ENCODE results near the gene SOS1. TPM values are rescaled to one million over a fixed set of nuclear protein-coding genes. Genes with fewer than 3 reads are reported as not detected.

SOS1 gene
- total and polyA plus RNA-seq, 2 of the 13 experiments (the other 11 are each of a cell fraction or from before 2014, with no cell fraction given): 20.8 to 60.4 TPM

GRCh38 chr2:38935568-38936172, 185.2 kb downstream of the SOS1 start (continued):
- TF ChIP-seq MLX (CRISPR knock-in tag; IDR thresholded peaks at IDR 0.05) (no peak), ARID3A (IDR thresholded peaks at IDR 0.05; ENCODE audit: low read depth, low read length) (no peak), AKAP8 (CRISPR knock-in tag; IDR thresholded peaks at IDR 0.05) (no peak), EEA1 (CRISPR knock-in tag; IDR thresholded peaks at IDR 0.05; ENCODE audit: borderline replicate concordance) (no peak), TCF7L2 (IDR thresholded peaks at IDR 0.05; ENCODE audit: low read depth, low read length) (no peak), ARID2 (CRISPR knock-in tag; IDR thresholded peaks at IDR 0.05; ENCODE audit: borderline replicate concordance) (no peak), ZNF3 (CRISPR knock-in tag; IDR thresholded peaks at IDR 0.05) (no peak)

GRCh38 chr2:38934742-38935141, 186.1 kb downstream of the SOS1 start:
- H3K27me3 ChIP-seq (ENCODE audit: control insufficient read depth in 1 of 2, insufficient read depth in 2 of 2, low read length in 2 of 2): no peaks in the 10 kb centered on the region
- peaks cover 9% of the 10 kb centered on the region for H3K4me1 ChIP-seq (ENCODE audit: insufficient read depth, low read length)
- ChIA-PET POLR2A (no interaction called here), CTCF (ENCODE audit: low intra/inter-chr PET ratio, low total read pairs) (no interaction called here)
- intact Hi-C loops (cut with micrococcal nuclease; ENCODE audit: unreplicated experiment): no loop called here
- in situ Hi-C loops (cut with HindIII; ENCODE audit: extremely low pct_ligation_motif_present, low pct_unique_long_range_greater_than_20kb): no loop called here
- no peak overlapping the region for H3K4me2 ChIP-seq (ENCODE audit: low read depth, low read length)
- H3K4me3 ChIP-seq (replicated peaks in 1 of 3; ENCODE audit: insufficient read depth in 1 of 3, low read depth in 2 of 3, low read length in 3 of 3): no peak overlapping the region
- H3K27ac ChIP-seq (ENCODE audit: extremely low read length, insufficient read depth, low read length): no peak overlapping the region
- no peak overlapping the region for H3K9ac ChIP-seq (ENCODE audit: insufficient read depth, low read depth, low read length)
- no peaks in the 10 kb centered on the region for H3K36me3 ChIP-seq (replicated peaks in 1 of 2; ENCODE audit: control insufficient read depth in 1 of 2, insufficient read depth in 2 of 2, low read length in 2 of 2)
- FAIRE-seq: no peak
- BruUV-seq (replicated peaks): no TSS peak
- H3K9me3 ChIP-seq (ENCODE audit: low read length): no peaks in the 10 kb centered on the region
- no peak for ATAC-seq
- WGBS (ENCODE audit: low lambda C conversion rate): 68% methylated on average over 5 of the region's 5 CpGs
- H2AFZ ChIP-seq (ENCODE audit: low read length): no peak overlapping the region
- no peak for DNase-seq (ENCODE audit: low spot score)
- no peaks in the 10 kb centered on the region for H3K79me2 ChIP-seq (ENCODE audit: insufficient read depth, low read length)
- H4K20me1 ChIP-seq (ENCODE audit: insufficient read depth, low read length): no peaks in the 10 kb centered on the region
- TF ChIP-seq ZNF598 (CRISPR knock-in tag; IDR thresholded peaks at IDR 0.05; ENCODE audit: borderline replicate concordance) (no peak), ZNF670 (CRISPR knock-in tag; IDR thresholded peaks at IDR 0.05; ENCODE audit: borderline replicate concordance) (no peak), ATF1 (CRISPR knock-in tag; IDR thresholded peaks at IDR 0.05) (no peak), ZNF225 (CRISPR knock-in tag; IDR thresholded peaks at IDR 0.05) (no peak), PTBP1 (IDR thresholded peaks at IDR 0.05; ENCODE audit: low read depth, low read length, poor library complexity, severe bottlenecking) (no peak), ZNF781 (CRISPR knock-in tag; IDR thresholded peaks at IDR 0.05; ENCODE audit: borderline replicate concordance, not compliant biosample characterization) (no peak), ZNF639 (CRISPR knock-in tag; conservative IDR thresholded peaks at IDR 0.05) (no peak), ZNF432 (CRISPR knock-in tag; IDR thresholded peaks at IDR 0.05; ENCODE audit: borderline replicate concordance) (no peak), ZNF557 (CRISPR knock-in tag; IDR thresholded peaks at IDR 0.05) (no peak), JUND (CRISPR knock-in tag; IDR thresholded peaks at IDR 0.05) (no peak), CCDC6 (CRISPR knock-in tag; IDR thresholded peaks at IDR 0.05) (no peak), ZNF564 (CRISPR knock-in tag; IDR thresholded peaks at IDR 0.05) (no peak), THRA (CRISPR knock-in tag; IDR thresholded peaks at IDR 0.05; ENCODE audit: borderline replicate concordance) (no peak)

Measured in HepG2 (cell line).